Activated CD4-positive, alpha-beta T cell treated with anti-CD3 and anti-CD28 coated beads, Interleukin-2, amount 10 ng/mL, durations not matched to agents 7 days and 5 days (primary cell): ENCODE measurements around the gene TUBA4B. TPM values are rescaled to one million over a fixed set of nuclear protein-coding genes. Genes with fewer than 3 reads are reported as not detected.

Experiments used
- CTCF ChIA-PET: fragments of 350-600 bp; sonication (Branson Sonifier 250); formaldehyde crosslinking; loops from one replicate; lab custom pipeline; 2021; ENCODE audit warnings: antibody characterized with exemption; lab: Charles Lee
- POLR2A ChIA-PET: fragments of 350-600 bp; sonication (Branson Sonifier 250); formaldehyde crosslinking; loops from one replicate; lab custom pipeline; 2021; ENCODE audit warnings: antibody characterized with exemption; lab: Charles Lee
- DNase-seq: peaks from one replicate; pipeline ENCODE4 v3.0.0-alpha.2; 2020
- H3K27ac Mint-ChIP-seq: one replicate; pipeline ENCODE4 v1.8.0; 2021; ENCODE audit warnings: mild to moderate bottlenecking, moderate library complexity, mixed read lengths
- H3K27me3 Mint-ChIP-seq: one replicate; pipeline ENCODE4 v1.8.0; 2021; ENCODE audit warnings: mixed read lengths
- H3K36me3 Mint-ChIP-seq: one replicate; pipeline ENCODE4 v1.8.0; 2021; ENCODE audit warnings: low read depth, mixed read lengths
- H3K4me1 Mint-ChIP-seq: one replicate; pipeline ENCODE4 v1.8.0; 2021; ENCODE audit warnings: mixed read lengths
- H3K4me3 Mint-ChIP-seq: one replicate; pipeline ENCODE4 v1.8.0; 2021; ENCODE audit warnings: mild to moderate bottlenecking, moderate library complexity, mixed read lengths
- H3K9me3 Mint-ChIP-seq: one replicate; pipeline ENCODE4 v1.8.0; 2021; ENCODE audit warnings: mixed read lengths
- total RNA-seq, 2 experiments: library from RNA; stranded (reverse); gene quantifications; one replicate each; pipeline ENCODE4 v1.2.3, GENCODE V29; 2021

The TUBA4B gene
- total RNA-seq: not detected

DNA sequence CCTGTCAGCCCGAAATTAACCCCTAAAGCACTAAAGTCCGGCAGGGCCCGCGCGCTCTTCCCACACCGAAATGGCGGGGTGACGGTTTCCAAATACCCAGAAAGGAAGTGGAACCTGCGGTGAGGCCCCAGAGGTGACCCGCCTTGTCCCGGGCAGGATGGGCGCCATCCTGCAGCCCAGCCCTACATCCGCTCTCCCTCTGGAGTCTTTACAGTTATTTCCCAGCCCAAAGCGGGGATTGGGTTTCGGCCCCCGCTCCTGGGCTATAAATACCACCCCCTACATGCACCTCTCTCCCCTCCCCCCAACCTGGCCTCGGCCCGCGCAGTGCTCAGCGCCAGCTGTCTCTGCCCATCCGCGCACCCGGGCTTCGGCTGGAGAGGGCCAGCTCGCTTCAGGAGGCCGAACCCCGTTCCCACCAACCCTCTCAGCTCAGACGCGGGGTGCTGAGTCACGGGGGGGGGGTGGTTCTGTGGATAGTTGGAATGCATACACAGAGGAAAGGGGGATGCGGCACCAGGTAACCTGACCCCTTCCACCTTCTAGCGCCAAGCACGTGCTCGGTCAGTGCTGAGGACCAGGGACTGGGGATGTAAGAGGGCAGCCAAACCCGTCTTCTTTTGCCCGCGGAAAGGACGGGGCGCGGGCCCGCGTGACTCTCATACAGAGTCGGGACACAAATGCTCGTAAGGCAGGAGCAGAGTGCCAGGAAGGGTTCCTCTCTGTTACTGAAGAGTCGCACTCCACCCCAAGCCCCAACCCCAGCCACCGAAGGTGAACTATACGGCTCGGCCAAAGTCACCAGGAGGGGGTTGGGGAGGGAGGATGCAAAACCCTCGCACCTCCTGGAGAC lies at the start of gene TUBA4B:
TSS of gene TUBA4B (plus strand) at position 344 of the 853 bp plus-strand sequence. CDS start at position 509, 165 bp downstream.
- Mint-ChIP-seq H3K27ac (peak within 1 kb of the TSS; percentile 93), H3K4me1 (peaks cover 58% of the 10 kb centered on the region), H3K9me3 (no peaks in the 10 kb centered on the region), H3K4me3 (peak within 1 kb of the TSS; percentile 99), H3K36me3 (peaks cover 48% of the 10 kb centered on the region), H3K27me3 (no peaks in the 10 kb centered on the region)
- ChIA-PET POLR2A (interaction anchor here (1.5 kb wide), 1 partner anchor 40 kb away, joined by 6 read pairs; no protein-coding TSS in a partner anchor), CTCF (interaction anchor here (0.6 to 9.7 kb wide), 5 partner anchors 8 to 244 kb away, joined by 3 to 99 read pairs (median 15); partner anchors contain the start of genes DNAJB2, GLB1L, STK16 and ZFAND2B)
- DNase-seq: peak; percentile 65

DNA sequence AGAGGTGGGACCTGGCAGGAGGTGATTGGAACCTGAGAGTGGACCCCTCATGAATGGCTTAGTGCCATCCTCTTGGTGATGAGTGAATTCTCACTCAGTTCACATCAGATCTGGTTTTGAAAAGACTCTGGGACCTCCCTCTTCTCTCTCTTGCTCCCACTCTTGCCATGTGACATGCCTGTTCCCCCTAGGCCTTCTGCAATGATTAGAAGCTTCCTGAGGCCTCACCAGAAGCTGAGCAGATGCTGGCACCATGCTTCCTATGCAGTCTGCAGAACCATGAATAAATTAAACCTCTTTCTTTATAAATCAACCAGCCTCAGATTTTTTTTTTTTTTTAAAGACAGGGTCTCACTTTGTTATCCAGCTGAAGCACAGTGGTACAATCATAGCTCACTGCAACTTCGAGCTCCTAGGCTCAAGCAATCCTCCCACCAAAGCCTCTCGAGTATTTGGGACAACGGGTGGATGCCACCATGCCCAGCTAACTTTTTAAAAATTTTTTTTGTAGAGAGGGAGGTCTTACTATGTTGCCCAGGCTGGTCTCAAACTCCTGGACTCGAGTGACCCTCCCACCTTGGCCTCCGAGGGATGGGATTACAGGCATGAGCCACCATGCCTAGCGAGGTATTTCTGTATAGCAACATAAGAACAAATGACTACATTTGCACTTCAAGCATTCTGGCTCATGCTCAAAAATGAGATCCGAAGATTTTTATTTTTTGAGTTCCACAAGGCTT lies 48.4 kb upstream of the TUBA4B start:
- ChIA-PET POLR2A (interaction anchor here (0.7 kb wide), 1 partner anchor 19 kb away, joined by 4 read pairs; no protein-coding TSS in a partner anchor), CTCF (interaction anchor here (0.6 to 1.2 kb wide), 5 partner anchors 10 to 306 kb away, joined by 3 to 4 read pairs (median 3); no protein-coding TSS in a partner anchor)
- Mint-ChIP-seq H3K27ac (peak overlapping the region; percentile 25), H3K4me3 (no peak overlapping the region), H3K36me3 (peaks cover 15% of the 10 kb centered on the region), H3K9me3 (peaks cover 3% of the 10 kb centered on the region), H3K4me1 (peaks cover 40% of the 10 kb centered on the region), H3K27me3 (no peaks in the 10 kb centered on the region)
- DNase-seq: no peak

DNA sequence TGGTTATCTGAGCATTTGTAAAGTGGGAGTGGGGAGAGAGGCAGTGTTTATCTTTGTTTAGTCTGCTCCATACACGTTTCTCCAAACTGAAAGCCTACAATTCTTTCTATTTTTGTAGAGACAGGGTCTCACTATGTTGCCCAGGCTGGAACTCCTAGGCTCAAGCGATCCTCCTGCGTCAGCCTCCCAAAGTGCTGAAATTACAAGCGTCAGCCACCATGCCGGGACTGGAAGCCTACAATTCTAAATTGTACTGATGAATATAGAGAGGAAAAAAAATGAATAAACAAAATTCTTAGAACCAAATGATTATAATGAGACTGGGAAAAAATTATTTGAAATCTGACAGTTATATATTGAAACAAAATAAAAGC lies 47.9 kb upstream of the TUBA4B start:
- Mint-ChIP-seq H3K9me3 (peaks cover 3% of the 10 kb centered on the region), H3K4me1 (peaks cover 45% of the 10 kb centered on the region), H3K36me3 (peaks cover 16% of the 10 kb centered on the region), H3K27ac (peak overlapping the region; percentile 64), H3K27me3 (no peaks in the 10 kb centered on the region), H3K4me3 (peak overlapping the region; percentile 80)
- CTCF ChIA-PET: interaction anchor here (0.6 to 1.8 kb wide), 5 partner anchors 9 to 307 kb away, joined by 3 to 5 read pairs (median 4); partner anchors contain the start of gene CNPPD1
- POLR2A ChIA-PET: no interaction called here
- no peak for DNase-seq

- ChIA-PET POLR2A (interaction anchor here (1.2 to 1.4 kb wide), 3 partner anchors 24 to 26 kb away, joined by 3 to 4 read pairs (median 4); partner anchors contain the start of genes ANKZF1 and ATG9A), CTCF (interaction anchor here (1.2 to 1.9 kb wide), 8 partner anchors 10 to 89 kb away, joined by 3 to 13 read pairs (median 4); partner anchors contain the start of gene CNPPD1)
- Mint-ChIP-seq H3K36me3 (peaks cover 16% of the 10 kb centered on the region), H3K9me3 (peaks cover 3% of the 10 kb centered on the region), H3K4me1 (peaks cover 46% of the 10 kb centered on the region), H3K27ac (peak overlapping the region; percentile 95), H3K4me3 (peak overlapping the region; percentile 80), H3K27me3 (no peaks in the 10 kb centered on the region)
- DNase-seq: no peak
These were observed 47.1 kb upstream of the TUBA4B start for GRCh38 chr2:219205981-219206327.

DNA sequence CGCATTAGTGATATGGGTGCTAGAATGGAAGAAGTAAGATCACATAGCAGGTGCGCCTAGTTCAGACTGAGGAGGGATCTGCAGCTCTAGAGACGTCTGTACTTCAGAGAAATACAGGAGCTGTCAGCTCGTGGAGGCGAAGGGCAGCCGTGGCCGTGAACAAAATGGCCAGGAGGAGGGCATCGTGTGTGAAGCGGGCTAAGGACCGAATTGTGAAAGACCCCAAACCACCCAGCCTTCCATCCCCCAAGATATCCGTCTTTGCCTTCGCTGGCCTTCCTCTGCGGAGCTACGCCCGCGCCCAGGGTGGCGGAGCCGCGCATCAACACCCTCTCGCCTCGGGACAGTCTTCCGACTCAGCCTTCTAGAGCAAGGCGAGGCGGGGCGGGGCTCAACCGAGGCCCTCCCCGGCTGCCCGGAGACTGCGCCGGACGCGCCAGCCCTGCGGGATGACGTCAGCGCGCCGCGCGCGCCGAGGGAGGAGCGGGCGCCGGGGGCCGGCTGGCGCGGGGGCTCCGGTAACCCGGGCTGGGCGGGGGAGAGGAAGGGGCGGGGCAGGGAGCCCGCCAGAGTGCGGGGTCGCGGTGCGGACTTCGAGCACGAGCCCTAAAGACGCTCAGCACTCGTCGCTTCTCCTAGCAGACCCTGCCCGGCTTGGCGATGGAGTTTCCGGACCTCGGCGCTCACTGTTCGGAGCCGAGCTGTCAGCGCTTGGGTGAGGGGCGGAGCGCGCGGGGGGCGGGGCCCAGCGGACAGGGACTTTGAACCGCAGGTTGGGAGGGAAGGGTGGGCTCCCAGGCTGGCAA lies 46.5 kb upstream of the TUBA4B start, which contains the start of gene ZFAND2B:
TSS of gene ZFAND2B (plus strand) at position 455 of the 806 bp plus-strand sequence. CDS start at position 661, 206 bp downstream.
- H3K36me3 Mint-ChIP-seq: peaks cover 16% of the 10 kb centered on the region

GRCh38 chr2:219207134-219207883 lies 45.7 kb upstream of the TUBA4B start:
- CTCF ChIA-PET: interaction anchor here (0.9 to 2.0 kb wide), 10 partner anchors 10 to 311 kb away, joined by 3 to 13 read pairs (median 4); partner anchors contain the start of genes GLB1L, STK16 and TUBA4B

More for the DNA sequence above, 46.5 kb upstream of the TUBA4B start, which contains the start of gene ZFAND2B:
- POLR2A ChIA-PET: interaction anchor here (0.5 to 1.4 kb wide), 4 partner anchors 21 to 26 kb away, joined by 3 to 4 read pairs (median 4); partner anchors contain the start of genes ANKZF1 and ATG9A
- peak; percentile 95 for DNase-seq
- Mint-ChIP-seq H3K27me3 (no peaks in the 10 kb centered on the region), H3K27ac (peak within 1 kb of the TSS; percentile 95), H3K4me3 (peak within 1 kb of the TSS; percentile 80), H3K4me1 (peaks cover 52% of the 10 kb centered on the region), H3K9me3 (peaks cover 3% of the 10 kb centered on the region)
- CTCF ChIA-PET: interaction anchor here (1.1 to 2.0 kb wide), 10 partner anchors 10 to 88 kb away, joined by 3 to 13 read pairs (median 4); partner anchors contain the start of genes CNPPD1, GLB1L, STK16 and TUBA4B

GRCh38 chr2:219207884-219208740 lies 44.9 kb upstream of the TUBA4B start:
- Mint-ChIP-seq H3K36me3 (peaks cover 20% of the 10 kb centered on the region), H3K4me3 (peak overlapping the region; percentile 80), H3K27me3 (no peaks in the 10 kb centered on the region), H3K4me1 (peaks cover 58% of the 10 kb centered on the region), H3K9me3 (peaks cover 3% of the 10 kb centered on the region), H3K27ac (peak overlapping the region; percentile 95)
- CTCF ChIA-PET: interaction anchor here (0.8 to 2.0 kb wide), 11 partner anchors 9 to 312 kb away, joined by 3 to 6 read pairs (median 4); partner anchors contain the start of genes CNPPD1 and TUBA4B
- no peak for DNase-seq
- POLR2A ChIA-PET: interaction anchor here (0.6 kb wide), 1 partner anchor 15 kb away, joined by 7 read pairs; no protein-coding TSS in a partner anchor

More at GRCh38 chr2:219207134-219207883, 45.7 kb upstream of the TUBA4B start:
- peaks cover 3% of the 10 kb centered on the region for H3K9me3 Mint-ChIP-seq
- peaks cover 20% of the 10 kb centered on the region for H3K36me3 Mint-ChIP-seq
- H3K27ac Mint-ChIP-seq: peak overlapping the region; percentile 95
- no peak for DNase-seq
- peak overlapping the region; percentile 80 for H3K4me3 Mint-ChIP-seq
- peaks cover 58% of the 10 kb centered on the region for H3K4me1 Mint-ChIP-seq
- no peaks in the 10 kb centered on the region for H3K27me3 Mint-ChIP-seq
- POLR2A ChIA-PET: interaction anchor here (0.6 to 1.4 kb wide), 2 partner anchors 14 to 27 kb away, joined by 4 to 7 read pairs; no protein-coding TSS in a partner anchor

GRCh38 chr2:219209236-219210195 lies 43.5 kb upstream of the TUBA4B start:
- peak overlapping the region; percentile 36 for H3K4me3 Mint-ChIP-seq
- H3K36me3 Mint-ChIP-seq: peaks cover 25% of the 10 kb centered on the region
- H3K27me3 Mint-ChIP-seq: no peaks in the 10 kb centered on the region
- peaks cover 60% of the 10 kb centered on the region for H3K4me1 Mint-ChIP-seq
- H3K9me3 Mint-ChIP-seq: peaks cover 2% of the 10 kb centered on the region
- POLR2A ChIA-PET: no interaction called here
- CTCF ChIA-PET: interaction anchor here (0.7 to 1.6 kb wide), 7 partner anchors 17 to 313 kb away, joined by 3 to 5 read pairs (median 4); partner anchors contain the start of gene CNPPD1
- peak overlapping the region; percentile 94 for H3K27ac Mint-ChIP-seq
- DNase-seq: no peak

GRCh38 chr2:219210196-219210885 lies 42.7 kb upstream of the TUBA4B start:
- CTCF ChIA-PET: interaction anchor here (2.1 to 2.6 kb wide), 2 partner anchors 35 to 51 kb away, joined by 6 to 18 read pairs; no protein-coding TSS in a partner anchor
- H3K4me1 Mint-ChIP-seq: peaks cover 60% of the 10 kb centered on the region
- H3K9me3 Mint-ChIP-seq: no peaks in the 10 kb centered on the region
- peak overlapping the region; percentile 94 for H3K27ac Mint-ChIP-seq
- H3K4me3 Mint-ChIP-seq: no peak overlapping the region
- DNase-seq: no peak
- H3K36me3 Mint-ChIP-seq: peaks cover 29% of the 10 kb centered on the region
- POLR2A ChIA-PET: no interaction called here
- H3K27me3 Mint-ChIP-seq: no peaks in the 10 kb centered on the region
